Measurements from ENCODE around the gene GRAMD1B.

GRAMD1B gene

DNA sequence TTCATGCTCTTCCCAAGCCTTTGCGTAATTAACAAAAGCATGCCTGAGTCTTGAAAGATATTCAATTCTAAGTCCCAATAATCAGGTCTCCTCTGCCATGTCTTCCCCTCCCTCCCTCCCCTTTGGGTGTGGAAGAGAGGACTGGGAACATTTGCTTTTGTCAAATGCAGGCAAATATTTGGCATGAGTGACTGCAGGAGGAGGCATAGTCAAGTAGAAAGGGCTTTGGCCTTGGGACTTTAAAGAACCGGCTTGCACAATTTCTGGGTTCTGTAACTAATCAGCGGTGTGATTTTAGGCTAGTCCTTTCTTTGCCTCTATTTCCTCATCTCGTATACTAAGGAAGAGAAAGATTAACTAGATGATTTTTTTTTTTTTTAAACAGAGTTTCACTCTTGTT is 164.9 kb downstream of the GRAMD1B start:
- no peak for DNase-seq

DNA sequence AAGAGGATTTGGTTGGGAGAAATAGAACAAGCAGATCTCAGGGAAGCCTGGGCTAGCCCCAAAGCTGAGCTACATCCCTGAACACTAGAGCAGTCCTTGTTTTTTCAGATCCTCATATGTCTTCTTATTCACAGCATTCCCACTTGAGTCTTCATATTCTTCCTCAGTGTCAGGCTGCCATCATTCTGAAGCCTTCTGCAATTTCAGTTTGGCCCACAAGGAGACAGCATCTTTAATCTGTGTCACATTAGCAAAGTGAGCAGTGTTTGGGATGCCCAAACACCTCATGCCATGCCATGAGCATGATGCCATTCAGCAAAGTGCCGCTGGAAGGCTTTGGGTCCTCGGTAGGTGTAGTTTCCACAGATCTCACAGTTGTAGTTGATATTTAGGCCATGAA is 167.8 kb downstream of the GRAMD1B start:
- DNase-seq, result no peak

DNA sequence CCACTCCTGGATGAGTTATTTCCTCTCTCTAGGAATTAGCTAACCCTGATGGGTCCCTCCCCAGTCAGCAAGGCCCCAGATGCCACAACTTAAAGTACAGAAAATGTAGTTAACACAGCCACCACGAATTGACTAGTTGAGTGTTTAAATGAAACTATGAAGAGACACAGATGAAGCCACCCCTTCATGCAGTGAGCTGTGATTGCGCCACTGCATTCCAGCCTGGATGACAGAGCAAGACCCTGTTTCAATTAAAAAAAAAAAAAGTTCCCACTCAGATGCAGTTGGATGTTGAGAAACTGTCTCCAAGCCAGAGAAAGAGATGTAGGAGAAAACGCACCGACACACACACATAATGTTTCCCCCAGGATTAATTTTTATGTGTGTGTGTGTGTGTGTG is 171.1 kb downstream of the GRAMD1B start:
- DNase-seq, result no peak

DNA sequence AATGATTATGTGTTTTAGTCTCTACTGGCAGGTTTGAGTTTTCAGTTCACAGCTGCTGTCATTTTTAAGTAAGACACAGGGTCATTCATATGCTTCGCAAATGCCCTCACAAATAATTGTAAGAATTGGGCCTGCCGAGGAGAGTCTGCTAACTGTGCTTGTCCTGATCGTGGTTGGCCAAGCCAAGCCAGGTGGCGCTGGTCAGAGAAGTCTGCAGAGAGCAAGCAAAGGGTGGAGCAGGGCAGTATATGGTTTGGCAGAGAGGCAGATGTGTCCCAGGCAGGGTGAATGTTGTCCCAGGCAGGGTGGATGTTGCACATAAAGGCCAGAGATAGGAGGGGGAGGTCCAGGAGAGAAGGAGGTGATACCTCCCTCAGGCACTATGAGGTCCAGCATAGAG is 171.7 kb downstream of the GRAMD1B start:
- DNase-seq, result no peak

DNA sequence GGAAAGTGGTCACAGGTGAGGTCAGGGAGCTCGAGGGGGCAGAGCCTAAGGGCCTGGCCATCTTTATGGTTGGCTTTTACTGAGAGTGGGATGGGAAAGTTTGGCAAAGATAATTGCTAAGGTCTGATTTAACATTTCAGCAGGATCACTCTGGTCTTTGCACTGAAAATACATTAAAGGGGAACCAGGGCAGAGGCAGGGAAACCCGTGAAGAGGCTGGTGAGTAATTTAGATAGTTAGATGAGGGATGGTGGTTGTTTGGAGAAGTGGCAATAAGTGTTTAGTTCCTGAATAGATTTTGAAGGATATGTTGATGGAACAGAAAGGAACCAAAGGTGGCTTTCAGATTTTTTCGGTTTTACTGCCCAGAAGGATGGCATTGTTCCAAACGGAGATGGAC is 173.6 kb downstream of the GRAMD1B start:
- no peak for DNase-seq

DNA sequence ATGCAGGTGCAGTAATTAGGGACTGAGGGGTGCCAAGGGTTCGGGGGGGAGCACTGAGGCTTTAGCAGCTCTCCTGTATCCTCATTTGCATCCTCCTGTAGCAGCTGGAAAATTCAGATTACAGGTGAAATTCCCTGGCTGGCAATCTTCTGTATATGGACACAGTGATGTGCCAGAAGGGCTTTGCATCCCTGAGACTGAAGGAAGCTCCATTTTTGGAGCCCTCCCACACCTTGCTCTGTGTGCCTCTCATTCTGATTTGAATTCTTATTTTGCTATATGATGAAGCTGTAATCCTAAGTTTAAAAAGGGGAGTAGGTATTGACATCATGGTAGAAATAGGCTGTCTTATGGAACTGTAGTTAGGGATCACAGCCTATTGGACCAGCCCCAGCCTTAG is 177.7 kb downstream of the GRAMD1B start:
- DNase-seq, result no peak

DNA sequence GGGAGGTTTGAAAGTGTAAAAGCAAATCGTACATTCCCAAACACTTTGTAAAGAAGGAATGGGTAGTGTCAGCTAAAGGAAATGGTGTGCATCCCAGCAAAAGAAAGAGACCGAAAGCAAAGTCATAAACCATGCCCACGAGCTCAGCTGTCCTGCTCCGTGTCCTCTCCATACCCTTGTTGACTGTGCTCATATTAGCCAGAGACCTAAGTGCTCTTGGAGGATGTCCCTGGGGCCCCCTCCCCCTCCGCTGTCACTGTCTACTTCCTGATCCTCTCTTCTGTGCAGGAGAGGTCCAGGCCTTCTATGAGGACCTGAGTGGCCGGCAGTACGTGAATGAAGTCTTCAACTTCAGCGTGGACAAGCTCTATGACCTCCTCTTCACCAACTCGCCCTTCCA is 178.3 kb downstream of the GRAMD1B start:
- no peak for DNase-seq

DNA sequence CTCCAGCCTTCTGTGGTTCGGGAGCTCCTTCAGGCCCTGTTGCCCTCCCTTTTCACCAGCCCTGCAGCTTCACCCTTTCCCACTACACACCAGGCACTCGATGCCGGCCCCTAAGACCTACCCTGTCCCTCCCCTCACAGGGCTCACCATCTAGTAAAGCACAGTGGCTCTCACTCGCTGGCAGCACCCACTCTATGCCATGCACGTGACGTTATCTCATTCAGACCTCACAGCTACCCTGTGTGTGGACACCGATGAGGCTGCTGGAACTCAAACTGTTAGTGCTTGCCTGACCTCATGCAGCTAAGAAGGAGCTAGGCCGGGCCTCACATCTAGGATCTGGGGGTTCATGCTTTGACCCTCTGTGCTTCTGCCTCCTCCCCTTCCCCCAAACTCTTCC is 178.9 kb downstream of the GRAMD1B start:
- DNase-seq, result no peak

DNA sequence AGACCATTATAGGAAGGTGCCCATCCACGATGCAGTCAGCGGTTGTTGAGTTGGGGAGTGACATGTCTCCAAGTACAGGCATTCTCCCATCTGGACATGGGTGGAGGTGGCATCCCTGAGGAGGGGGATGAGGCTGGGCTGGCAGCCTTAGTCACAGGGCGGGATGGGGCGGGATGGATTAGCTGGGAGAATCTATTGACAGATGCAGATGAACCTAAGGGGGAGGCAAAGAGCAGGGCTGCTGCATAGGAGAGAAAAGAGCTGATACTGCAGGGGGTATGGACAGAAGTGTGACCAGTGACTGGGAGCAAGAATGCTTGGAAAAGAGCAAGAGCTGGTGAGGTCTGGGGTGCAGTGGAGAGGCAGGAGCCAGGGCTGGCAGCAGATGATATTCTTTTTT is 181.6 kb downstream of the GRAMD1B start:
- DNase-seq, result no peak

DNA sequence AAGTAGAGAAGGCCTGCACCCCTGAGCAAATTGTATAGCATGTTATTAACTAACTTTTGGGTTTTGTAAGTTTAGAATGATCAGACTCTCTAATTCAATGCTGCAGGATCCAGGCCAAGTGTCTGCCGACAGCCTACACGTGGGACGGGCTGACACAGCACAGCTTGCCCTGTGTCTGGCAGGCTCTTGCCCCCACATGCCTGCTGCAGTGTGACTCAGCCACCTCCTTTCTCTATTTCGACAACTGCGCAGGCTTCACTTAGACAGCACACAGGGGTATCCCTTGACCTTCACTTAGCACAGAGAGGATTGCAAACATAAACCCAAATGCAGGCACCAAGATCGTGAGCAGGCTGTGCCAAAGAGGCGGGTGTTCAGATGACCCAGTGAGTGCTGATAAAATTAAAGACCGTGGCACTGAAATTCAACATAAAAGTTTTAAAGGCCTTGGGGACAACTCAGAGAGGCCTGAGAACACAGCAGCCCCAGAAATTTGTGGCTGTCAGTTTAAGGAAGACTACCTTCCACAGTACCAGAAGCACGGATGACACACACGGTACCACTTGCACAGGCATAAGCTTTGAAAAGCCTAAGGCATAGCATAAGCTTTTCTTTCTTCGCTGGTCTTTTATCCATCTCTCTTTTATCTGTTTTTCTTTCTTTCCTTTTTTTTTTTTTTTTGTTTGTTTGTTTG is 186.6 kb downstream of the GRAMD1B start:
- DNase-seq, result no peak

DNA sequence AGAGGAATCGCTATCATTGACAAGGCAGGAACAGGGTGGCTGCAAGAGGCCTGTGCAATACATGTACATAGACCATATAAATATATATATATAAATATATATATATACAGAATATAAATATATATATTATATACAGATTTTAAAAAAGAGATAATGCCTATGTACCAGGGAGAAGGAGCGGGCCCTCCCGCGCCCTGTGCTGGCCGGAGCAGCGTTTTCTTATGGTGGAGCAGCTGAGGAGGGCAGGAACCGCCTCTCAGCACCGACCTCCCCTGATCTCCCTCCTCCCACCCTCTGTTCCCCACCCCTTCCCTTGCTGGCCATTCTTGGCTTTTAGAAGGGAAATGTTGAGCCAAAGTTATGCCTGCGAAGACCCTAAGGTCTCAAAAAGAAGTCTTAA is 192.5 kb downstream of the GRAMD1B start:
- no peak for DNase-seq

DNA sequence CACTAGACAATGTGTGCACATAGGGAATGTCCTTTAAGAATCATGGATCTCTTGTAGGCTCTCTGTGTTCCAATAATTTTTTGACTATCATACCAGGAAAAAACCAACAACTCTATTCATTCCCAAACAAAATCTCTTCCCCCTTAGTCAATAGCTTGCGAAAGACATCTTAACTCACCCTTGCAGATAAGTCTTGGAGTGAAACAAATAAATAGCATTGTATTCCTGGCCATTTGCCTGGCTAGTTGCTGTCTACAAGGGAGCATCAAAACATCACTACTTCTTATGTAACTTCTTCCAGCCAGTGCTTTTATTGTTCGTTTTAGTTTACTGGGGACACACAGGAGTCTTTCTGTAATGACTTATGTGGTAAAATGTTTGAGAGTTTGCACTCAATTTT is 194.9 kb downstream of the GRAMD1B start:
- DNase-seq, result no peak

DNA sequence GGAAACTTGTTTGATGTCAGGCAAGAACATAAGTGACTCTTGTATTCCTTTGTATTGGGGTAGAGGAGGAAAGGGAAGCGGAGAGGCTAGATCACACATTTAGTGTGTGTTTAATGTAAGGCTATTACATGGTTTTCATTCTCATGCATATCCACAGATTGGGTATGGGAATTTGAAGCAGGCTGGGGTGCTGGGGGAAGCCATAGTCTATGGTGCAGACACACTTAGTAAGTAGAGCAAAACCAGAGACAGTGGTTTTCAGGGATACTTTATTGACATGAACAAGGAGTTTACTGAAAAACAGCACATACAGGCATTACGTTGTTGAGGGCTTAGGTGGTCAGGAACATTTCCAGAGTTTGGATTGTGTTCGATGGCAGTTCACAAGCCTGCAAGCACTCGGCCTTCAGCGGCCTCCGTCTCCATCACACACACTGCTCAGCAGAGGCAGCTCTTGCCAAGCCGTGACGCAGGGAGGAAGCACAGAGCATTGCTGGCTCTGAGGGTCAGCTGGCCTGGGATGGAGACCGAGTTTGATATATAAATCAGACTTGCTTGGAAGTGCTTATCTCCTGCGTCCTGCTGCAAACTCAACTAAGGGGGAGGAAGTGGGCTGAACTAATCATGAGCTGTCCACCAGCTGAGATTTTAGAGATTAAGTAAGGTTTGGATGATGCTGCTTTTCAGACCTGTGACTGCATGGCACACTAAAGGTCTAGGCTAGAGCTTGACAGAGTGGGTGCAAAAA is 199.0 kb downstream of the GRAMD1B start:
- DNase-seq, result no peak

DNA sequence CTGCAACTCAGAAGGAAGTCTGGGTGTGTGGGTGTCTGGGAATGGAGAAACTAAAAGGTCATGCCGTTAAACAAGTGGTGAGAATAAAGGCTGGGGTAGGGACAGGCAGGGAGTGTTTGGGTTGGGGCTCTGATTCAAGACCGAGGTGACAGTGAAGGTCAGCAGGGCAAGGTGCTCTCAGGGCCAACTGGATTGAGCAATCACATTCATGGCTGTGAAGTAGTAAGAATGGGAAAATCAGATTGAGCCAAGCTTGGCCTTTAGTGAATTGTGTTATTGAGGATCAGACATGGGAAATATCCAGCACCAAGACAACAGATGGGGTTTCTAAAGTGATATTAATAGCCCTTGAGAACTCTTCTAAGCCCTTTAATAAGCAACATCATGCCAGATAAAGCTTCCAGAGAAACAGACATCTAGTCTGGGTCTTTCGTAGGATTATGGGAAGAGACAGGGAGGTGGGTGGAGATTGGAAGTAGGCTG is 200.1 kb downstream of the GRAMD1B start:
- no peak for DNase-seq

DNA sequence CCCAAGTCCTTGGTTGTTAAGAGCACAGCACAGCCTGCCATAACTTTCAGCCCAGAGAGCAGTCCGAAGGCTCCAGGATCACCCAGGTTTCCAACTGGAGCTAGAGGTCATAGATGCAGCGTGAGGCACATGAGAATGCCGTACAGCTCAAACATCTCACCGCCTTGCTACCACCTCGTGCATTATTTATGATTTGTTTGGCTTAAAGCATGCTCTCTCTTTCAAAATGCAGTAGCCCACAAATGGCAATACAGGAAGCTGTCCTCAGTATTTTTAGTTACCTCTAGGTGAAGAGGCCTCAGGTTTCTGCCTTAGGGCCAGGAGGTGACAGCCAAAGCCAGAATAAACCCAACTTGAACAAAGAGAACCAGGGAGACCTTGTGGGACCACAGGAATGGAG is 210.0 kb downstream of the GRAMD1B start:
- no peak for DNase-seq

DNA sequence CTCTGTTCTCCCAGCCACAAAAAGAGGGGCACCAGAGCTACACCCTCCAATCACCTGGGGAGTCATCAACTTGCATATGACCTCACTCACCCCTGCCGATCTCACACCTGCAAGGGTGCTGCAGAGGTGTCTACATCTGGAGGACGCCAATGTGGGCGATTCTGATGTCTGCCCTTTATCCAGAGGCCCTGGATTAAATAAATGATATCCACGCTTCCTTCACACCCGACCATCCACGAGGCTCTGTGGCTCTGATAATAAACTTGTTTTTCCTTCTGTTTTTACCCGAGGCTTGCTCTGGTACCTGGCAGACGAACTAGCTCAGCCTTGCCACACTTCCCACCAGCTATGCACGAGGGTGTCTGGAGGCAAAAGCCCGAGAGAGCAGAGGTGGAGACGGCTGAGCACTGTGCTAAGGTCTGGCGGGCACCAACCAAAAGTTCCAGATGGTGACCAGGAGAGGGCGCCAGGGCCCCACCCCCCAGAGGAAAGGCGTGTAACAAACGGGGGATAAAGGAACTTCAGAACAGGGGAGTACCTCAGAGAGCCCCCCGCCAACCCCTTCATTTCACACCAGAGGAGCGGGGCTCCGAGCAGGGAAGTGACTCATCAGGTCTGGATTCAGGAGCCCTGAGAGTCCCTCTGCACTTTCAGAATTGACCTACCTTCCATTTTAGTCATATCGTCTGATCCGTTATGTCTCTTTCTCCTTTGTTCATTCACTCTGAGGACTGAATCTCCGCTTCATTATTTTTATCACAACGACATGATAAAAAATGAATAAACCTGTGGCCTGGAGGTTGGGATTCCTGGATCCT is 210.8 kb downstream of the GRAMD1B start:
- DNase-seq, result peak; percentile 43

DNA sequence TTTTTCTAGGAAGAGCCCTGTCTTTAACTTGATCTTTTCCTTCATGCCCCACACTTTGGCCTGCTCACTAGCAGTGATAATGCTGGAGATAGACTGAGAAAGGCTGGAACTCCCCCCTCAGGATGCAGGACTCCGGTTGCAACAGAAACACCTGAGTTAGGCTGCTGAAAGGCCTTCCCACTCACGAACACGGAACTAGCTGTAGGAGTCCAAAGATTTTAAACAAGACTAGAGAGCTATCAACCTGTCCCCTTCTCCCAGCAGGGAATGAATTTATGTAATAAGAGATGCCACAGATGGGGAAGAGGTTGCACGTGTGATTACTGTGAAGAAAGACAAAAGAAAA is 211.4 kb downstream of the GRAMD1B start:
- no peak for DNase-seq

DNA sequence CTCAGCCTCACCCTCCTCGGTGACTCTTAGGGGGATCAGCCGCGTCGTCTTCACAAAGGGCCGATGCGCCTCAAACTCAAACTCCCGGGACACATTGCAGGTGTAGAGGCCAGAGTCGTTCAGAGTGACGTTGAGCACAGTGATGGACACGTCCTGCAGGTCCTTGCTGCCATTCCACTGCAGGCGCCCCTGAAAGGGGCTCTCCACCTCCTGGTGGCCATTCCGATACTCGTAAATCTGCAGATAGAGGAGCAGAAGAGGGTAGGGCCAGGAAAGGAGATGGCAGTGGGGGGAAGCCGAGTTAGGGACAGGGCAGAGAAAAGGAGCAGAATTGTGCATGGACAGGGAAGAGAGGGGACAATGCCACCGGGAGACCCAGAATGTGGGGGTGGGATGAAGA is 212.4 kb downstream of the GRAMD1B start:
- DNase-seq, result no peak

DNA sequence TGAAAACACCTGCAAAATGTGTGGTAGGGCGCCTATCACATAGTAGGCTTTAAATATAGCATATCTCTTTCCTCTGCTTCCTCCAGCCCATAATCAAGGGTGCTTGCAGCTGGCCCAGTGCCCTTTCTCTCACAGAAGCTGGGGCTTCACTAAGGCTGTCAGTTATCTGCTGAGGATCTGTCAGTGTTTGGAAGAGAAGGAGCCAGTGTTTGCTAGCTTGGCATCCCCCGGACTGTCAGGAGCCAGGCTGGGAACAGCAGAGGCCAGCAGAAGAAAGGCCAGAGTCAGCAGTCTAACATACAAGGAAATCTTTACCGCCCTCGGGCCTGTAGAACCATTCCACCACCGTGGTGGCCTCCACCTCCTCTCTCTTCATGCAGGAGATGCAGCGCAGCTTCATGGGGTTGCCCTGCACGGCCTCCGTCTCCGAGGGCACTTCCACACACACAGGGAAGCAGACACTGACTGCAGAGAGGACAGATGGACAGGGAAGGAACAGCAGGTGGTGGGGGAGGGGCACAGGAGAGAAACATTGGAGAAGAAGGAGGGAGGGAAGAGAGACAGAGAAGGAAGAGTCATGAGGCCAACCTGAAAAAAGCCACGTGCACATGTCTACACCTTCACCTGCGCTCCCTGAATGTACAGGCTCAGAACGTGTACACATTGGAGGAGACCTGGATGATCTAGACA is 215.4 kb downstream of the GRAMD1B start:
- no peak for DNase-seq

DNA sequence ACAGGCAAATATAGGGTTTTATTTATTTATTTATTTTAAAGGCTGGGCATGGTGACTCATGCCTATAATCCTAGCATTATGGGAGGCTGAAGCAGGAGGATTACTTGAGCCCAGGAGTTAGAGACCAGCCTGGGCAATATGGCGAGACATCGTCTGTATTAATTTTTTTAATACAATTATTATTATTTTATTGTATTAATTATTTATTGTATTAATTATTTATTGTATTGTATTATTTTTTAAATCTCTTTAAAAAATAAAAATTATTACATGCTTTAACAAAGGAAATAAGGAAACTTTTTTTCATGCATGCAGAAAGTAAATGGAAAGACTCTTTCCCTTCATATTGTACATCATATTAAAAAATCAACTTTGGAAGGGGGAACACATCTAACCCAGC is 220.8 kb downstream of the GRAMD1B start:
- no peak for DNase-seq

DNA sequence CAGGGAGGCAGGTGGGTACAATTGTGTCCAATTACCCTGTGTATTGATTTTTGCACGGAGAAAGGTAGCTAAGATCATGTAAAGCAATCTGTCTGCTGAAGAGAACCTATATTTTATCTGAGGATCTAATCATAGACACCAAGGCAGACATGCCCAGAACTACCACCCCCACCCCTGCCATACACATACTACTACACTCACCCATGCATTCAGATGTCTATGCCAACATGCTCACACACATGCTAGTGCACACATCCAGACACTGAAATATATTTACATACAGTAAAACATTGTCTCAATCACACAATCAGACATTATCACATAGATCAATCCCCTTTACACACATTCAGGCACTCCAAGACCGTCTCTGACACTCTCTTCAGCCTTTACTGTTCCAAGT is 222.5 kb downstream of the GRAMD1B start:
- DNase-seq, result no peak

DNA sequence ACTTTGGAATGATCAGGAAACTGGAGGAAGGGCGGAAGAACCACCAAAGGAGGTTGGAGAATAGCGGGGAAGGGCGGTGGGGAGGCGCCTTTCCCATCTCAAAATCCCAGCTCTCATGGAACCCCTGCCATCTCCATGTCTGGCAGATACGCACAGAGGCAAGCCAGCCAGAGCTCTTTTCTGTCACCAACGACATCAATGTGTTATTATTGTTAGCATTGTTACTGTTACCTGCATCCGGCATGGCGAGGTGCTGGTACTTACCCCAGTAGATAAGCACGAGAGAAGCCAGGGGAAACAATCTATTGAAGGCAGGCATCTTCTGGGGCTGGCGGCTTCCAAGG is 223.4 kb downstream of the GRAMD1B start:
- no peak for DNase-seq

DNA sequence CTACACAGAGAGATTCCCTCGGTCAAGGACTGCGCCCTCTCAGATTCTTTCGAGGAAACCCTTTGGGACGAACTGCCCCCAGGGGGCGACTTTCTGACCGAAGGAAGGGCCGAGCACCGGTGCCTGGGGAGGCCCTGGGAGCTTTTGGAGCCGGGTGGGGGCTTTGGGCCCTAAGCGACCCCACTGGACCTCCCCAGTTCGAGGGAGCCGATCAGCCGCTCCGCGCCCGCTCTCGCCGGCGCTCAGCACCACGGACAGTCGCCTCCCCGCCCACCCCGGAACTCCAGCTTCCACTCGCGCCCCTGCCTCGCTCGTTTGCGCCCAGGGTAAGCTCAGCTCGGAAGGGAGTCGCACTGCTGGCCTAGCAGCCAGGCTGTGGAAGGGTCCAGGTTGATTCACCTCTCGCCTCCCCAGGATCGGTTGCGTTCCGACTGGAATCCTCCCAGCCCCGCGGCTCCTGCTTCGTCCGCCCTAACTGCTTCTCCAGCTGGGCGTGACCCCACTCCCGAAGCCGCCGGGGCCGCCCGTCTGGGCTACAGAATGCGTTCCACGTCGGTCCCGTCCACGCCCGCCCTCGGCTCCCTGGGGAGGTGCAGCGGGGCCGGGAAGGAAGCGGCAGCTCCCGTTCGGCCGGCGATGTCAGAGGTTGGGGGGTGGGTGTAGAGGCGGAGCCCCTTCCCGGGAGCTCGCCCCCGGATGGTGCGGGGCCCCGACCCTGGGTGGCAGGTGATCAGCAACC is 223.9 kb downstream of the GRAMD1B start:
- DNase-seq, result no peak
